Astrocyte (in vitro differentiated cells and primary cell): ENCODE results near the gene MTUS2. TPM values are rescaled to one million over a fixed set of nuclear protein-coding genes. Genes with fewer than 3 reads are reported as not detected.

Experiments
- DNase-seq: peaks from one replicate; pipeline ENCODE4 v3.0.0-alpha.2; 2010; ENCODE audit warnings: low read depth
- FAIRE-seq: peaks from 2 replicates; lab custom pipeline; 2011; peaks lifted over from hg19 to GRCh38; lab: Jason Lieb, UNC
- H2AFZ ChIP-seq: 2 replicates; pipeline ENCODE4 v1.6.0; 2012; ENCODE audit warnings: low read depth, low read length, inconsistent platforms
- H3K27ac ChIP-seq: 2 replicates; pipeline ENCODE4 v1.5.1; 2011; ENCODE audit warnings: low read depth, low read length, inconsistent platforms
- H3K27me3 ChIP-seq: 2 replicates; pipeline ENCODE4 v1.6.0; 2011; ENCODE audit warnings: low read length, inconsistent platforms; ENCODE audit not compliant: insufficient read depth
- H3K36me3 ChIP-seq: 2 replicates; pipeline ENCODE4 v1.5.1; 2011; ENCODE audit warnings: low read length, inconsistent platforms; ENCODE audit not compliant: insufficient read depth
- H3K4me1 ChIP-seq: 2 replicates; pipeline ENCODE4 v1.5.1; 2011; ENCODE audit warnings: low read length, inconsistent platforms; ENCODE audit not compliant: insufficient read depth
- H3K4me2 ChIP-seq: 2 replicates; pipeline ENCODE4 v1.6.0; 2012; ENCODE audit warnings: low read length, inconsistent platforms
- H3K4me3 ChIP-seq: 2 replicates; pipeline ENCODE4 v1.5.1; 2011; ENCODE audit warnings: low read depth, mild to moderate bottlenecking, low read length, inconsistent platforms; ENCODE audit not compliant: insufficient read depth
- H3K79me2 ChIP-seq: 2 replicates; pipeline ENCODE4 v1.6.0; 2012; ENCODE audit warnings: mild to moderate bottlenecking, low read length, inconsistent platforms; ENCODE audit not compliant: insufficient read depth
- H3K9ac ChIP-seq: 2 replicates; pipeline ENCODE4 v1.6.0; 2012; ENCODE audit warnings: mild to moderate bottlenecking, low read length, inconsistent platforms
- H3K9me3 ChIP-seq: 2 replicates; pipeline ENCODE4 v1.5.1; 2012; ENCODE audit warnings: low read depth, mild to moderate bottlenecking, low read length, inconsistent platforms; ENCODE audit not compliant: insufficient read depth
- H4K20me1 ChIP-seq: 2 replicates; pipeline ENCODE4 v1.6.0; 2012; ENCODE audit warnings: low read length, inconsistent platforms; ENCODE audit not compliant: insufficient read depth
- H3K27ac Mint-ChIP-seq: one replicate; pipeline ENCODE4 v1.8.0; 2021; ENCODE audit warnings: mild to moderate bottlenecking, mixed read lengths; ENCODE audit not compliant: unreplicated experiment
- H3K27me3 Mint-ChIP-seq: one replicate; pipeline ENCODE4 v1.8.0; 2021; ENCODE audit warnings: low read depth, mixed read lengths; ENCODE audit not compliant: unreplicated experiment
- H3K36me3 Mint-ChIP-seq: one replicate; pipeline ENCODE4 v1.8.0; 2021; ENCODE audit warnings: low read depth, mixed read lengths; ENCODE audit not compliant: unreplicated experiment
- H3K4me1 Mint-ChIP-seq: one replicate; pipeline ENCODE4 v1.8.0; 2021; ENCODE audit warnings: low read depth, mixed read lengths; ENCODE audit not compliant: unreplicated experiment
- H3K4me3 Mint-ChIP-seq: one replicate; pipeline ENCODE4 v1.8.0; 2021; ENCODE audit warnings: mild to moderate bottlenecking, moderate library complexity, mixed read lengths; ENCODE audit not compliant: unreplicated experiment
- H3K9me3 Mint-ChIP-seq: one replicate; pipeline ENCODE4 v1.8.0; 2021; ENCODE audit warnings: mild to moderate bottlenecking, mixed read lengths; ENCODE audit not compliant: unreplicated experiment
- EZH2 ChIP-seq: IDR thresholded peaks from 2 replicates; pipeline ENCODE4 v1.6.1; 2012; ENCODE audit warnings: mild to moderate bottlenecking, low read length, inconsistent platforms; ENCODE audit not compliant: insufficient read depth
- total RNA-seq: library from RNA; stranded (reverse); gene quantifications from 2 replicates; pipeline ENCODE4 v1.2.1, GENCODE V29; 2021
- TF ChIP-seq, protein P1 (sequence below): IDR thresholded peaks from 2 replicates; pipeline ENCODE4 v1.5.1; 2011; ENCODE audit warnings: low read depth, mild to moderate bottlenecking, inconsistent platforms, low read length, moderate library complexity; ENCODE audit not compliant: insufficient read depth

MTUS2 gene
- total RNA-seq, 1 donor from 2014 or later = 0.50 TPM

GRCh38 chr13:29446016-29446415, 625.9 kb downstream of the MTUS2 start:
- Mint-ChIP-seq H3K27me3 (peaks cover 23% of the 10 kb centered on the region), H3K4me1 (no peaks in the 10 kb centered on the region), H3K9me3 (no peaks in the 10 kb centered on the region), H3K4me3 (no peak overlapping the region), H3K36me3 (no peaks in the 10 kb centered on the region), H3K27ac (no peak overlapping the region)
- H3K4me2 ChIP-seq = no peak overlapping the region
- H3K79me2 ChIP-seq = no peaks in the 10 kb centered on the region
- TF ChIP-seq EZH2 = no peak
- TF ChIP-seq, protein P1, sequence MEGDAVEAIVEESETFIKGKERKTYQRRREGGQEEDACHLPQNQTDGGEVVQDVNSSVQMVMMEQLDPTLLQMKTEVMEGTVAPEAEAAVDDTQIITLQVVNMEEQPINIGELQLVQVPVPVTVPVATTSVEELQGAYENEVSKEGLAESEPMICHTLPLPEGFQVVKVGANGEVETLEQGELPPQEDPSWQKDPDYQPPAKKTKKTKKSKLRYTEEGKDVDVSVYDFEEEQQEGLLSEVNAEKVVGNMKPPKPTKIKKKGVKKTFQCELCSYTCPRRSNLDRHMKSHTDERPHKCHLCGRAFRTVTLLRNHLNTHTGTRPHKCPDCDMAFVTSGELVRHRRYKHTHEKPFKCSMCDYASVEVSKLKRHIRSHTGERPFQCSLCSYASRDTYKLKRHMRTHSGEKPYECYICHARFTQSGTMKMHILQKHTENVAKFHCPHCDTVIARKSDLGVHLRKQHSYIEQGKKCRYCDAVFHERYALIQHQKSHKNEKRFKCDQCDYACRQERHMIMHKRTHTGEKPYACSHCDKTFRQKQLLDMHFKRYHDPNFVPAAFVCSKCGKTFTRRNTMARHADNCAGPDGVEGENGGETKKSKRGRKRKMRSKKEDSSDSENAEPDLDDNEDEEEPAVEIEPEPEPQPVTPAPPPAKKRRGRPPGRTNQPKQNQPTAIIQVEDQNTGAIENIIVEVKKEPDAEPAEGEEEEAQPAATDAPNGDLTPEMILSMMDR = no peak
- H3K4me3 ChIP-seq = no peak overlapping the region
- peaks cover 25% of the 10 kb centered on the region for H3K27me3 ChIP-seq
- no peaks in the 10 kb centered on the region for H4K20me1 ChIP-seq
- no peak overlapping the region for H3K9ac ChIP-seq
- H3K4me1 ChIP-seq = no peaks in the 10 kb centered on the region
- no peaks in the 10 kb centered on the region for H3K9me3 ChIP-seq
- H3K36me3 ChIP-seq = no peaks in the 10 kb centered on the region
- FAIRE-seq (no peak), DNase-seq (no peak)
- H3K27ac ChIP-seq = no peak overlapping the region
- H2AFZ ChIP-seq = no peak overlapping the region

- Histone ChIP-seq H2AFZ (no peak overlapping the region), H3K9me3 (no peaks in the 10 kb centered on the region), H4K20me1 (no peaks in the 10 kb centered on the region), H3K4me1 (no peaks in the 10 kb centered on the region), H3K36me3 (no peaks in the 10 kb centered on the region), H3K9ac (no peak overlapping the region), H3K4me3 (no peak overlapping the region), H3K79me2 (no peaks in the 10 kb centered on the region), H3K4me2 (no peak overlapping the region), H3K27ac (no peak overlapping the region), H3K27me3 (peaks cover 25% of the 10 kb centered on the region)
- H3K9me3 Mint-ChIP-seq = no peaks in the 10 kb centered on the region
- H3K36me3 Mint-ChIP-seq = no peaks in the 10 kb centered on the region
- no peaks in the 10 kb centered on the region for H3K4me1 Mint-ChIP-seq
- TF ChIP-seq EZH2 = no peak
- TF ChIP-seq, protein P1 = no peak
- DNase-seq (no peak), FAIRE-seq (no peak)
- H3K4me3 Mint-ChIP-seq = no peak overlapping the region
- H3K27me3 Mint-ChIP-seq = peaks cover 16% of the 10 kb centered on the region
- no peak overlapping the region for H3K27ac Mint-ChIP-seq
These were observed 628.0 kb downstream of the MTUS2 start for GRCh38 chr13:29448174-29448573.

DNA sequence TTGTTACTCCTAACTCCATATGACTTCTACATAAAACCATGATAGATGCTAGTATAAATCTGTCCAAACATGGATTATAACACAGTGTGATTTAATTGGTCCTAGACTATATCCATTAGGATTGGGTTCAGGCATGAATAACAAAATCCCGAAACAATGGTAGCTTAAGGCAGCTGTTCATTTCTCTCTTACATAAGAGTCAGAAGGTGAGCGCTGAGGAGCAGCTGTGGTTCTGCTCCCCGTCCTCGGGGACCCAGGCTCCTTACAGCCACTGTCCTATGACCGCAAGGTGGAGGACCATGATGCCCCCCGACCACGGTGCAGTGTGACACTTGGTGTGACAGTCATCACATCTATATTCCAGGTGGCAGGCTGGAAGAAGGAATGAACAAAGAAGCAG, 629.6 kb downstream of the MTUS2 start:
- no peak overlapping the region for H3K27ac ChIP-seq
- Mint-ChIP-seq H3K4me3 (no peak overlapping the region), H3K27ac (no peak overlapping the region), H3K9me3 (no peaks in the 10 kb centered on the region), H3K4me1 (no peaks in the 10 kb centered on the region), H3K36me3 (no peaks in the 10 kb centered on the region), H3K27me3 (peaks cover 12% of the 10 kb centered on the region)
- H2AFZ ChIP-seq = no peak overlapping the region
- no peaks in the 10 kb centered on the region for H4K20me1 ChIP-seq
- no peak overlapping the region for H3K9ac ChIP-seq
- no peak overlapping the region for H3K4me2 ChIP-seq
- peaks cover 24% of the 10 kb centered on the region for H3K27me3 ChIP-seq
- no peaks in the 10 kb centered on the region for H3K79me2 ChIP-seq
- TF ChIP-seq EZH2 = no peak
- TF ChIP-seq, protein P1 = no peak
- H3K9me3 ChIP-seq = no peaks in the 10 kb centered on the region
- no peak overlapping the region for H3K4me3 ChIP-seq
- H3K36me3 ChIP-seq = no peaks in the 10 kb centered on the region
- DNase-seq (no peak), FAIRE-seq (no peak)
- no peaks in the 10 kb centered on the region for H3K4me1 ChIP-seq
